Activated CD4-positive, alpha-beta T cell treated with anti-CD3 and anti-CD28 coated beads for 1 hour (primary cell): ENCODE data around the gene TMEM244.
"Not testable (repeated sequence)": the region's sequence is repeated elsewhere in the genome, so short reads cannot be mapped to it uniquely, and the experiment has no call there.

Source experiments
- DNase-seq: peaks from one replicate; pipeline ENCODE4 v3.0.0-alpha.2; 2020

Gene TMEM244

GRCh38 chr6:129807141-129807540 is 54.0 kb downstream of the TMEM244 start:
- not testable (repeated sequence) for DNase-seq

GRCh38 chr6:129802920-129803319 is 58.2 kb downstream of the TMEM244 start:
- DNase-seq, result not testable (repeated sequence)

GRCh38 chr6:129801909-129802308 is 59.2 kb downstream of the TMEM244 start:
- no peak for DNase-seq

- DNase-seq, result no peak
These were observed 65.9 kb downstream of the TMEM244 start for GRCh38 chr6:129795261-129795660.

GRCh38 chr6:129793447-129793846 is 67.7 kb downstream of the TMEM244 start:
- no peak for DNase-seq

GRCh38 chr6:129792049-129792448 is 69.1 kb downstream of the TMEM244 start:
- no peak for DNase-seq

- no peak for DNase-seq
These were observed 70.3 kb downstream of the TMEM244 start for GRCh38 chr6:129790785-129791184.

- no peak for DNase-seq
These were observed 71.1 kb downstream of the TMEM244 start for GRCh38 chr6:129789974-129790373.

- DNase-seq, result no peak
These were observed 73.3 kb downstream of the TMEM244 start for GRCh38 chr6:129787816-129788215.

- no peak for DNase-seq
These were observed 74.6 kb downstream of the TMEM244 start for GRCh38 chr6:129786548-129786947.

GRCh38 chr6:129785756-129786135 is 75.4 kb downstream of the TMEM244 start:
- DNase-seq, result no peak

- DNase-seq, result no peak
These were observed 75.9 kb downstream of the TMEM244 start for GRCh38 chr6:129785047-129785755.
